ENCODE data around the gene CEP41.

DNA sequence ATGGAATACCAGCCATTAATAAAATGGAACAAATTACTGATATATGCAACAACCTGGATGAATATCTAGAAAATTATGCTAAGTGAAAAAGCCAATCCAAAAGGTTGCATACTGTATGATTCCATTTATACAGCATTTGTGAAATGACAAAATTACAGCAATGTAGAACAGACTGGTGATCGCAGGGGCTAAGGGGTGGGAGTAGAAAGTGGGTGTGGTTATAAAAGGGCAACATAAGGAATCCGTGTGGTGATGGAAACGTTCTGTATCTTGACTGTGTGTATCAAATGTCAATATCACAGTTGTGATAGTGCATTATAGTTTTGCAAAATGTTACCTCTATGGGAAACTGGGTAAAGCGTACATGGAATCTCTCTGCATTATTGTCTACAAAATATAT is 15.0 kb downstream of the CEP41 start:
- TF ChIP-seq, protein P1, sequence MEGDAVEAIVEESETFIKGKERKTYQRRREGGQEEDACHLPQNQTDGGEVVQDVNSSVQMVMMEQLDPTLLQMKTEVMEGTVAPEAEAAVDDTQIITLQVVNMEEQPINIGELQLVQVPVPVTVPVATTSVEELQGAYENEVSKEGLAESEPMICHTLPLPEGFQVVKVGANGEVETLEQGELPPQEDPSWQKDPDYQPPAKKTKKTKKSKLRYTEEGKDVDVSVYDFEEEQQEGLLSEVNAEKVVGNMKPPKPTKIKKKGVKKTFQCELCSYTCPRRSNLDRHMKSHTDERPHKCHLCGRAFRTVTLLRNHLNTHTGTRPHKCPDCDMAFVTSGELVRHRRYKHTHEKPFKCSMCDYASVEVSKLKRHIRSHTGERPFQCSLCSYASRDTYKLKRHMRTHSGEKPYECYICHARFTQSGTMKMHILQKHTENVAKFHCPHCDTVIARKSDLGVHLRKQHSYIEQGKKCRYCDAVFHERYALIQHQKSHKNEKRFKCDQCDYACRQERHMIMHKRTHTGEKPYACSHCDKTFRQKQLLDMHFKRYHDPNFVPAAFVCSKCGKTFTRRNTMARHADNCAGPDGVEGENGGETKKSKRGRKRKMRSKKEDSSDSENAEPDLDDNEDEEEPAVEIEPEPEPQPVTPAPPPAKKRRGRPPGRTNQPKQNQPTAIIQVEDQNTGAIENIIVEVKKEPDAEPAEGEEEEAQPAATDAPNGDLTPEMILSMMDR (IDR thresholded peaks at IDR 0.05 in 4 of 5, conservative IDR thresholded peaks at IDR 0.05 in 1 of 5) = no peak
- no peak for TF ChIP-seq POLR2A (IDR thresholded peaks at IDR 0.05)

All from gastrocnemius medialis (tissue), 4 donors.